Uterus (tissue), 2 donors: ENCODE data around the gene MAD1L1.

Experiments used
- CTCF ChIP-seq, 4 experiments: fragments of 200-600 bp in 2 of 4; fragments of 450-650 bp in 2 of 4; sonication (generic) in 2 of 4; IDR thresholded peaks; one replicate each; pipeline ENCODE4 v1.5.1; 2016 to 2019; ENCODE audit warnings: antibody characterized with exemption in 4 of 4, mild to moderate bottlenecking in 2 of 4, moderate library complexity in 1 of 4
- POLR2A ChIP-seq, 2 donors: fragments of 450-650 bp; IDR thresholded peaks; one replicate each; pipeline ENCODE4 v1.6.1; 2016; ENCODE audit warnings: antibody characterized with exemption in 2 of 2, mild to moderate bottlenecking in 1 of 2, moderate library complexity in 1 of 2

- TF ChIP-seq CTCF (IDR thresholded peaks at IDR 0.05) (no peak), POLR2A (IDR thresholded peaks at IDR 0.05) (no peak)
These were observed 321.2 kb downstream of the MAD1L1 start for GRCh38 chr7:1911571-1911970.
